Tibial nerve (tissue), 4 donors: ENCODE results near the gene NARS2.

Source experiments
- EP300 ChIP-seq, 2 donors: sonication (generic); formaldehyde crosslinking; IDR thresholded peaks; one replicate each; pipeline ENCODE4 v1.6.1; 2017; ENCODE audit warnings: antibody characterized with exemption in 2 of 2, mild to moderate bottlenecking in 1 of 2
- POLR2A ChIP-seq, 2 donors: fragments of 450-650 bp; IDR thresholded peaks; one replicate each; pipeline ENCODE4 v1.6.1; 2017; ENCODE audit warnings: antibody characterized with exemption in 2 of 2, mild to moderate bottlenecking in 2 of 2, moderate library complexity in 2 of 2
- TF ChIP-seq, protein P1 (sequence below), 5 experiments: fragments of 200-600 bp in 3 of 5; fragments of 450-650 bp in 2 of 5; sonication (generic) in 3 of 5; IDR thresholded peaks; one replicate each; pipeline ENCODE4 v1.5.1; 2016 to 2019; ENCODE audit warnings: antibody characterized with exemption in 5 of 5, mild to moderate bottlenecking in 3 of 5, moderate library complexity in 2 of 5

DNA sequence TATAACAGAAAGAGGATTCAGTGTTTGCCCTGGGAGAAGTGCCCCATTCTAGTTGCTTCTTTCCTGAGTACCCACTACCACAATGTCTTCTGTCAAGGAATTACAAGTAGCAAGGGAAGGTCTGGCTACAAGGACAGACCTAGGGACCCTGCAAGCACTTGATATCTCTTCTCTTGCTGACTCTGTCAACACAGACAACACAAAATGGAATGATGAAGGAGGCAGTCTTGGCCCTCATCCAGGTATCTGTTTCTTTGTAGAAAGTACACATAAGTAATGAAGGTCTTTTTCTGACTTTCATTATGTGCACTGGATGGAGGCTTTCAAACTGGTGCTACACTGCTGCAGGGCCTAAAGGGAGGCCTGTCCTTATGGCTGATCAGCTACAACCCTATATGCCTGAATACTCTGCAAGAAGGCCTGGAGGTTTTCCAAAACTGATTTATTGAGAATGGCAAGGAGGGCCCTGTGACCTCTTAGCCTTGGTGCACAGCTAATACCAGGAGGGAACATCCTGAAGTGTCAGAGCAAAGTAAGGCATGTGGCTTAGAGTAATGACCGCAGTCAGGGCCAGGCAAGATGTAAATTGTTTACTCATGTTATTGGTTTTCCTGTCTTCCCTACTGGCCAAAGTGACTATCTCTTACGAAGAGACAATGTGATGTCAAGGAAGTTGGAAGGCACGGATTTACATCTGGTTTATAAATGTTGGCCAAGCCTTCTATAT is 188.3 kb downstream of the NARS2 start:
- TF ChIP-seq, protein P1, sequence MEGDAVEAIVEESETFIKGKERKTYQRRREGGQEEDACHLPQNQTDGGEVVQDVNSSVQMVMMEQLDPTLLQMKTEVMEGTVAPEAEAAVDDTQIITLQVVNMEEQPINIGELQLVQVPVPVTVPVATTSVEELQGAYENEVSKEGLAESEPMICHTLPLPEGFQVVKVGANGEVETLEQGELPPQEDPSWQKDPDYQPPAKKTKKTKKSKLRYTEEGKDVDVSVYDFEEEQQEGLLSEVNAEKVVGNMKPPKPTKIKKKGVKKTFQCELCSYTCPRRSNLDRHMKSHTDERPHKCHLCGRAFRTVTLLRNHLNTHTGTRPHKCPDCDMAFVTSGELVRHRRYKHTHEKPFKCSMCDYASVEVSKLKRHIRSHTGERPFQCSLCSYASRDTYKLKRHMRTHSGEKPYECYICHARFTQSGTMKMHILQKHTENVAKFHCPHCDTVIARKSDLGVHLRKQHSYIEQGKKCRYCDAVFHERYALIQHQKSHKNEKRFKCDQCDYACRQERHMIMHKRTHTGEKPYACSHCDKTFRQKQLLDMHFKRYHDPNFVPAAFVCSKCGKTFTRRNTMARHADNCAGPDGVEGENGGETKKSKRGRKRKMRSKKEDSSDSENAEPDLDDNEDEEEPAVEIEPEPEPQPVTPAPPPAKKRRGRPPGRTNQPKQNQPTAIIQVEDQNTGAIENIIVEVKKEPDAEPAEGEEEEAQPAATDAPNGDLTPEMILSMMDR (IDR thresholded peaks at IDR 0.05): no peak
- TF ChIP-seq POLR2A (IDR thresholded peaks at IDR 0.05) (no peak), EP300 (IDR thresholded peaks at IDR 0.05) (no peak)
